Measurements from ENCODE around the gene RAP1GAP2.
A peak's percentile ranks its signal among the peaks of the same experiment; 100 is the strongest.

RAP1GAP2 gene

DNA sequence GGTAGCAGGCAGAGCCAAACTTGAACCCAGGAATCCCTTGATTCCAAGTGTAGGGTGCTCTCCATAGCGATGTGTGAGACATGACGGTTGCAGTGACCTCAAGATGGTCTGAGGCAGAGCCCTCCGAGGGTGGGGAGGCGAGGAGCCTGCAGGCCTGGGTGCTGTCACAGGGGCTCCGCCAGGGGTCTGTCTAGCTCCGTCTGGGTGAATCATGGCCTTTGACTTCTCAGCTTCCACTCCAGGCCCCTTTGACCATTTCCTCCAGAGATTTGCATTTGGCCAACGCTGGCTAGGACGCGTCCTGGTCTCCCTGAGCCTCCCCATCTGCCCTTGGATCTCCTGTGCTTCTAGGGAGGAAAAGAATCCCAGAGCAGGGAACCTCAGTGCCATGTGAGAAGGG, 104.6 kb downstream of the RAP1GAP2 start:
- peaks cover 0 to 19% (median 10%) of the 10 kb centered on the region in 10 experiments; a peak in 10 of 20 replicates for H3K4me1 ChIP-seq
- no peak for TF ChIP-seq Cebpa-rat (IDR thresholded peaks at IDR 0.05)
- no peak overlapping the region for H3K9ac ChIP-seq
- 0 out of 22 replicates have a peak overlapping the region, but pooled peaks of 1 of the 11 experiments have one; percentile 15 for H3K27ac ChIP-seq
- peaks cover 0 to 8% (median 0%) of the 10 kb centered on the region in 11 experiments; a peak in 2 of 22 replicates for H3K9me3 ChIP-seq (replicated peaks in 1 of 11)
- peaks cover 11 to 100% (median 88%) of the 10 kb centered on the region in 11 experiments; a peak in 20 of 22 replicates for H4K20me1 ChIP-seq
- H3K4me3 ChIP-seq, result no peak overlapping the region
- H3K36me3 ChIP-seq, result peaks cover 15 to 93% (median 64%) of the 10 kb centered on the region in 11 experiments; a peak in 19 of 22 replicates
- H3K27me3 ChIP-seq, result no peaks in the 10 kb centered on the region
- no peak overlapping the region for H3K4me2 ChIP-seq

DNA sequence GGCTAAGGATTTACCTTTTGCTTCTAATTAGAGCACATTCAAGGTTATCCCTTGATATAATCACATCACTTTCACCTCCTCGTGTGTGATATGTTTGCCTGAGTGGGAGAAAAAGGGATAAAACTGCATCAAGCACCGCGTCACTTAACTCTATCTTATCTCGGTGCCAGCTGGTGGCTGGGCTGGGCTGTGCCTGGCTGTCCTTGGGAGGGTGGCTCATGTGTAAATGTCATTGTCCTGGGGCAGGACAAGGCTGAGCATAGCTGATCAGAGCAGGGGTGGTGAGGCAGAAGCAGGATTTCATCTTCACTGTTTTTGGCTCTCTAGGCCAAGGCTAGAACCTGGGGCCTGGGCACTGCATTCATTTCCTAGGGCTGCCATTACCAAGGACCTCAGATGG, 105.3 kb downstream of the RAP1GAP2 start:
- Histone ChIP-seq H3K4me1 (peaks cover 0 to 19% (median 10%) of the 10 kb centered on the region in 10 experiments; a peak in 9 of 20 replicates), H3K4me2 (no peak overlapping the region), H3K36me3 (peaks cover 13 to 93% (median 64%) of the 10 kb centered on the region in 11 experiments; a peak in 21 of 22 replicates), H3K9ac (no peak overlapping the region), H3K27me3 (no peaks in the 10 kb centered on the region), H3K27ac (no peak overlapping the region), H3K9me3 (replicated peaks in 1 of 11) (peaks cover 0 to 12% (median 3%) of the 10 kb centered on the region in 11 experiments; a peak in 6 of 22 replicates), H4K20me1 (peaks cover 11 to 99% (median 80%) of the 10 kb centered on the region in 11 experiments; a peak in 20 of 22 replicates), H3K4me3 (no peak overlapping the region)
- TF ChIP-seq Cebpa-rat (IDR thresholded peaks at IDR 0.05), result no peak

DNA sequence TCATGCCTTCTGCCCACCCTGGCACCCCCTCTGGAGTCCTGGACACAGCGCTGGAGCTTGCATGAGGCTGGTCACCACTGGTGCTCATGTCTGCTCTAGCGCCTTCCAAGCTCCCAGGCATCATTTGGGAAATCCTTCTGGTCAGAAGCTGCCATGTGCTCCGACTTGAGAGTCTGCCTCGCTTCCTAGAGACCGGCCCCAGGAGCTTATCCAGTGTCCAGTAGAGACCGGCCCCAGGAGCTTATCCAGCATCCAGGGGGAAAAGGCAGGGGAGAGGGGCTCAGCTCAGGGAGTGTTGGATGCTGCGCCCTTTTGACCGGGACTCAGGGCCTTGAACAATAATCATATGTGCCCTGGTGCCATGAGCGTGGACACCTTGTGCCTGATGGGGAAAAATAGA, 106.3 kb downstream of the RAP1GAP2 start:
- no peak overlapping the region for H3K4me3 ChIP-seq
- peak overlapping the region in 1 of 11 experiments; percentile 0; a peak in 2 of 22 replicates for H3K9ac ChIP-seq
- H3K4me1 ChIP-seq, result peaks cover 0 to 25% (median 10%) of the 10 kb centered on the region in 10 experiments; a peak in 10 of 20 replicates
- peaks cover 22 to 95% (median 71%) of the 10 kb centered on the region in 11 experiments; a peak in 21 of 22 replicates for H3K36me3 ChIP-seq
- peaks cover 11 to 99% (median 79%) of the 10 kb centered on the region in 11 experiments; a peak in 20 of 22 replicates for H4K20me1 ChIP-seq
- H3K27ac ChIP-seq, result no peak overlapping the region; a peak in 2 of 22 replicates
- no peaks in the 10 kb centered on the region for H3K27me3 ChIP-seq
- no peak for TF ChIP-seq Cebpa-rat (IDR thresholded peaks at IDR 0.05)
- peaks cover 0 to 19% (median 5%) of the 10 kb centered on the region in 11 experiments; a peak in 6 of 22 replicates for H3K9me3 ChIP-seq (replicated peaks in 1 of 11)
- H3K4me2 ChIP-seq, result no peak overlapping the region

DNA sequence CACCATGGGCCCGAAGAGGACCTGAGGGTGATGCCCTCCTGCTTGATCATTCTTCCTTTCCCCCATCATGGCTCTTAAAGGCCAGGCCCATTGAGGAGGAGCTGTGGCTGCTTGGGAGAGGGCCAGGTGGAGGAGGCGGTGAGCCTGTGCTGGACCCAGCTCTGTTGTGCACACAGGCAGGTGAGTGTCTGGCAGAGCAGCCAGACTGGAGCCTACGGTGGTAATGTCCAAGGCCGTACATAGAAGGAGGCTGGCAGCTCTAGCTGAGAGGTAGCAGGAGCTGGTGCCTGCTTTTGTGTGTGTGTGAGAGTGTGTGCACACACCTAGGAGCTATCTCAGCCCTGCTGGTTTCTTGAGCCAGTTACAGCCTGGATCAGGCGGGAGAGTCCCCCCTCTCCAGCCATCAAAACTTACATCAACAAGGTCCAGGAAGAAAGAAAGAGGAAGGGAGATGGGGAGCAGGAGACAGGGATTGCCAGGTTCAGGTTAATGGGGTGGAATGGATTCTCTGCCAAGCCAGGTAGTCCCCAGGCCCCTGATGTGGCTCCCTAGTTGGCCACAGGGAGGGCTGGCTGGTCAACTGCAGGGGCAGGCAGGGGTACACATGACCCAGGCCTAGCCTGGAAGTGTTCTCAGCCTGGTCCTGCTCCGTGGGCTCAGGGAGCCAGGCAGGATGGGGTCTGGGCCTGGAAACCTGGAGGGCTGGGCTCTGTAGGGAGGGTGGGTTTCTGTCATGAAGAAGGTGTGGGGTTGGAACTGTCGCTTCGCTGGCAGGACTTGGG, 107.1 kb downstream of the RAP1GAP2 start:
- H3K36me3 ChIP-seq, result peaks cover 28 to 95% (median 79%) of the 10 kb centered on the region in 11 experiments
- H3K27ac ChIP-seq, result no peak overlapping the region
- H4K20me1 ChIP-seq, result peaks cover 9 to 99% (median 79%) of the 10 kb centered on the region in 11 experiments; a peak in 20 of 22 replicates
- peaks cover 0 to 19% (median 5%) of the 10 kb centered on the region in 11 experiments; a peak in 6 of 22 replicates for H3K9me3 ChIP-seq (replicated peaks in 1 of 11)
- H3K4me3 ChIP-seq, result no peak overlapping the region
- H3K4me2 ChIP-seq, result no peak overlapping the region
- no peaks in the 10 kb centered on the region for H3K27me3 ChIP-seq
- peaks cover 0 to 32% (median 11%) of the 10 kb centered on the region in 10 experiments; a peak in 14 of 20 replicates for H3K4me1 ChIP-seq
- TF ChIP-seq Cebpa-rat (IDR thresholded peaks at IDR 0.05), result no peak
- peak overlapping the region in 1 of 11 experiments; percentile 0; a peak in 1 of 22 replicates for H3K9ac ChIP-seq

DNA sequence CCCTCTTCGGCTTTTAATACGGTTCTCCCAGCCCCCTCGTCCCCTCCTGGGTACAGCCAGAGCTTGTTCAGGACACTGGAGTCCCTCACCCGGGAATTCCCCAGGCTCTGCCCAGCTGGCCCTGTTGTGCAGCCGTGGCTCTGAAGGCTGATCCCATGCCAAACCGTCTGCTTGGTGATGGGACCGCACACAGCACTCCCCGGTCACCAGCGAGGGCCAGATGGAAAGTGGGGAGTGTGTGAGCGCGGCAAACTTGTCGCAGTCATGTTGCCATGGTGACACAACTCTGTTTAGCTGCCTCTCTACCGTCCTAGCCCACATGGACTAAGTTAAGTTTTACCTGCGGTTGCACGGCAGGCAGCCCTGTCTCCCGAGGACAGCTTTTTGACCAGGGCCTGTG, 107.9 kb downstream of the RAP1GAP2 start:
- Histone ChIP-seq H3K27me3 (no peaks in the 10 kb centered on the region), H4K20me1 (peaks cover 4 to 99% (median 79%) of the 10 kb centered on the region in 11 experiments; a peak in 20 of 22 replicates), H3K4me3 (no peak overlapping the region), H3K27ac (no peak overlapping the region), H3K4me2 (no peak overlapping the region), H3K9ac (no peak overlapping the region), H3K9me3 (replicated peaks in 1 of 11) (peaks cover 0 to 19% (median 5%) of the 10 kb centered on the region in 11 experiments; a peak in 6 of 22 replicates), H3K4me1 (peaks cover 3 to 40% (median 19%) of the 10 kb centered on the region in 10 experiments), H3K36me3 (peaks cover 28 to 96% (median 80%) of the 10 kb centered on the region in 11 experiments)
- no peak for TF ChIP-seq Cebpa-rat (IDR thresholded peaks at IDR 0.05)

DNA sequence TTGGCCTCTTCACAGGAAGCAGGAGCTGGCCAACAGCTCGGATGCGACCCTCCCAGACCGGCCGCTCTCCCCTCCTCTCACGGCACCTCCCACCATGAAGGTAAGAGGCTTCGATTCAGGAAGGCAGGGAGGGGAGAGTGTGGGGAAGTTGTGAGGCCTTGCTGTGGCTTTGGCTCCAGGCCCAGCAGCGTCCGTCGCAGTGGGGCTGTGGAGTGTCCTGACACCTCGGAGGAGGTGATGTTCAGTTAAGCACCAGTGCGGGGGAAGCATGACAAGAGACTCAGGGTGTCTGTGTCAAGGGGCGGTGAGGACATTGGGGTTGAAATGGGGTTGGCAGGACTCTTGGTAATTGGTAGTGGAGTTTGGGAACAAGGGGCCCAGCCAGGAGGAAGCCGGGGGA, 109.0 kb downstream of the RAP1GAP2 start:
- no peak overlapping the region; a peak in 1 of 22 replicates for H3K27ac ChIP-seq
- no peak for TF ChIP-seq Cebpa-rat (IDR thresholded peaks at IDR 0.05)
- peaks cover 14 to 51% (median 30%) of the 10 kb centered on the region in 10 experiments for H3K4me1 ChIP-seq

DNA sequence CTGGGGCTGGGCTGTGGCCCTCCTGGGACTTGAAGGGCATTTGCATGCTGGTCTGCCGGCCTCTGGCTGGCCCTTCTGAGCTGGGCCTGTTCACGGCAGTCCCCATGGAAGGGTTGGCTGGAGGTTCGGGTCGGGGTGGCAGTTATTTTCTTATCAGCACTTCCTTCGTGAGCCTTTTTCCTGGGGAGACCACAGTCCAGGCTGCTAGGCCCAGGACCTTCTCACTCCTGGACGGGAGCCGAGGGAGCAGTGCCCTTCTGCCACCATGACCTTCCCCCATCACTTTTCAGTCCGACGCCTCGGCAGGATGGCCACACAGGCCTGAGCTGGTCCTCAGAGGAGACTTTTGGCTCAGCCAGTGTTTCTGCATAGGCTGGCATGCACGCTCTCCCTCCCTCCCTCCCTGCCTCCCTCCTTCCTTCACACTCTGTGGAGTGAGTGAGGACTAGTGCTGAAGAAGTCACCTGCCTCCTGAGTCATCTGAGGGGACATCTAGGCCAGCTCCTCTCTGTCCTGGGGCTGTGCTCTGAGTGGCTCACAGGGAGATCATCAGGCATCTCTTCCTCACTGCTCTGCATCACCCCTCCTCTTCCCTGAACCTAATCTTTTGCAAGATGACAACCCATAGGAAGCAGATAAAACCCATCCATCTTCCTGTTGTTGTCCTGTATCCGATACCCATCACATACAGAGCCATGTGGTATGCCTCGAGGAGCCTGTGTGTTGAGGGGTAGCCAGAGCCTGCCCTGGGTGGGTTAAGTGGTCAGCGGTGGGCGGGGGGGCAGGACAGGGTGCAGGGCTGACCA, 109.7 kb downstream of the RAP1GAP2 start:
- no peak overlapping the region for H3K4me3 ChIP-seq
- no peak overlapping the region for H3K9ac ChIP-seq
- H3K4me1 ChIP-seq, result peaks cover 20 to 57% (median 36%) of the 10 kb centered on the region in 10 experiments
- H3K36me3 ChIP-seq, result peaks cover 28 to 94% (median 75%) of the 10 kb centered on the region in 11 experiments
- H3K9me3 ChIP-seq (replicated peaks in 1 of 11), result peaks cover 0 to 19% (median 5%) of the 10 kb centered on the region in 11 experiments; a peak in 6 of 22 replicates
- H3K4me2 ChIP-seq, result no peak overlapping the region
- H4K20me1 ChIP-seq, result peaks cover 11 to 100% (median 83%) of the 10 kb centered on the region in 11 experiments; a peak in 21 of 22 replicates
- H3K27me3 ChIP-seq, result no peaks in the 10 kb centered on the region
- H3K27ac ChIP-seq, result no peak overlapping the region; a peak in 1 of 22 replicates
- no peak for TF ChIP-seq Cebpa-rat (IDR thresholded peaks at IDR 0.05)

More for the DNA sequence above, 109.0 kb downstream of the RAP1GAP2 start:
- H3K4me2 ChIP-seq, result no peak overlapping the region
- H3K9ac ChIP-seq, result no peak overlapping the region
- peaks cover 28 to 93% (median 80%) of the 10 kb centered on the region in 11 experiments for H3K36me3 ChIP-seq
- H3K27me3 ChIP-seq, result no peaks in the 10 kb centered on the region
- H3K4me3 ChIP-seq, result no peak overlapping the region
- peaks cover 0 to 19% (median 5%) of the 10 kb centered on the region in 11 experiments; a peak in 6 of 22 replicates for H3K9me3 ChIP-seq (replicated peaks in 1 of 11)
- peaks cover 9 to 100% (median 81%) of the 10 kb centered on the region in 11 experiments; a peak in 21 of 22 replicates for H4K20me1 ChIP-seq

DNA sequence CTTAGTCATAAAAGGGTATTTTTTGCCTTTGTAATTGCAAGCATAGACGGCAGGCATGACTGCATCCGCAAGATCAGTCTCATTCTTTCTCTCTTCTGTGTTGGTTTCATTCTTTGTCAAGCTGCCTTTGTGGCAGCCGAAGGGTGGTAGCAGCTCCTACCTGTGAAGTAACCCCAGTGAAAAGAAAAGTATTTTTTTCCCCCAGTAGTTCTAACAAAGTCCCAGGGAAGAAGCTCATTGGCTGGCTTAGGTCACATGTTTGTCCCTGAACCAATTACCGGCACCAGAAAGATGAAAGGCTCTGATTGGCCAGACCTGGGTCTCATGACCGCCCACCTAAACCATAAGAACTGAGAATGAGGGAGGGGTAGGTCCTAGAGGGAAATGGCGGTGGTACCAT, 110.7 kb downstream of the RAP1GAP2 start:
- Histone ChIP-seq H3K4me1 (peaks cover 21 to 66% (median 44%) of the 10 kb centered on the region in 10 experiments), H3K4me2 (no peak overlapping the region), H3K4me3 (no peak overlapping the region), H3K9me3 (replicated peaks in 1 of 11) (peaks cover 0 to 19% (median 5%) of the 10 kb centered on the region in 11 experiments; a peak in 6 of 22 replicates), H4K20me1 (peaks cover 11 to 99% (median 81%) of the 10 kb centered on the region in 11 experiments; a peak in 21 of 22 replicates), H3K36me3 (peaks cover 28 to 86% (median 66%) of the 10 kb centered on the region in 11 experiments), H3K27ac (no peak overlapping the region), H3K9ac (no peak overlapping the region), H3K27me3 (no peaks in the 10 kb centered on the region)
- no peak for TF ChIP-seq Cebpa-rat (IDR thresholded peaks at IDR 0.05)

All from BLaER1 treated with 17β-estradiol and CSF1 and Interleukin-3, amounts not matched to agents 10 nM and 100 nM (cell line).